ENCODE data around the gene MPDU1. TPM values are rescaled to one million over a fixed set of nuclear protein-coding genes. Genes with fewer than 3 reads are reported as not detected.

The MPDU1 gene
- total and polyA plus RNA-seq, 4 donors: 55.3 to 136 (median 91.2) TPM

DNA sequence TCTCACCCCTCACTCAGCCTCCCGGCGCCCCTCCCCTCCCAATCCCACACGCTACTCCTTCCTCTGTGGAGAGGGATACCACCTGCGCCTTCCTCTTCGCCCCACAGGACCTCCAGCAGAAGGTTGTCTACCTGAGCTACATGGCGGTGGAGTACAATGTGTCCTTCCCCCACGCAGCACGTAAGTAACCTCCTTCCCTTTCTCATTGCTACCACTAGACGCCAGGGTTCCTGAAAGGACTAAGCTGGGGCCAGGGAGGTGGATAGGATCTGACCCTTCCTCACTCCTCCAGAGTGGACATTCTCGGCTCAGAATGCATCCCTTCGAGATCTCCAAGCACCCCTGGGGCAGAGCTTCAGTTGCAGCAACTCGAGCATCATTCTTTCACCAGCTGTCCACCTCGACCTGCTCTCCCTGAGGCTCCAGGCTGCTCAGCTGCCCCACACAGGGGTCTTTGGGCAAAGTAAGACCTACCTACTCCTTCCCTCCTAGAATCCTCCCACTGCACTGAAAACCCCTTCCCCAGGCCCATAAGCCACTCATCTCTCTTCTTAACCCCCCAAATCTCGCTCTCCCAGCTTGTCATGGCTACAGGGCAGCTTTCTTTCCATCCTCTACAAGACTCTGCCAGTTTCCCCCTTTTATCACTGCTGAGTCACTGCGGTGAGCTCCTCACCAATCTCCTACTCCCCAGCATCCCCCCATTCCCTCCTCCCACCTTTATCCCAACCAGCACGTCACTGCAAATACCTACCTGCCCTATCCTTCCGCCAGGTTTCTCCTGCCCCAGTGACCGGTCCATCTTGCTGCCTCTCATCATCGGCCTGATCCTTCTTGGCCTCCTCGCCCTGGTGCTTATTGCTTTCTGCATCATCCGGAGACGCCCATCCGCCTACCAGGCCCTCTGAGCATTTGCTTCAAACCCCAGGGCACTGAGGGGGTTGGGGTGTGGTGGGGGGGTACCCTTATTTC is 2.8 kb upstream of the MPDU1 start:
- H3K4me3 ChIP-seq (ENCODE audit: low read depth in 1 of 3, low read length in 3 of 3): peak overlapping the region in 2 of 3 donors; percentile 25 to 36
- H3K27me3 ChIP-seq (ENCODE audit: control insufficient read depth in 4 of 4, insufficient read depth in 4 of 4, low read length in 3 of 4): no peaks in the 10 kb centered on the region
- H3K9me3 ChIP-seq (ENCODE audit: control insufficient read depth in 4 of 4, low read length in 3 of 4): no peaks in the 10 kb centered on the region
- DNase-seq (ENCODE audit: low spot score): no peak
- peak overlapping the region; percentile 82 to 96 for H3K27ac ChIP-seq (ENCODE audit: low read depth in 1 of 2, low read length in 2 of 2)
- 90% methylated on average over 23 of the region's 23 CpGs for WGBS
- H3K36me3 ChIP-seq (ENCODE audit: control insufficient read depth in 4 of 4, insufficient read depth in 3 of 4, low read depth in 1 of 4, low read length in 3 of 4): peaks cover 15 to 25% (median 23%) of the 10 kb centered on the region in 4 donors
- peaks cover 18 to 70% (median 44%) of the 10 kb centered on the region in 4 donors for H3K4me1 ChIP-seq (ENCODE audit: control insufficient read depth in 4 of 4, insufficient read depth in 4 of 4, low read length in 3 of 4)
- H3K9ac ChIP-seq (ENCODE audit: low read depth in 1 of 2, low read length in 2 of 2): no peak overlapping the region
- no peak for TF ChIP-seq HNF4A (conservative IDR thresholded peaks at IDR 0.05)
- no peak for TF ChIP-seq JUND (IDR thresholded peaks at IDR 0.05)
- TF ChIP-seq EGR1 (IDR thresholded peaks at IDR 0.05; ENCODE audit: low read depth in 2 of 2): no peak
- no peak for TF ChIP-seq FOXA1 (IDR thresholded peaks at IDR 0.05)
- TF ChIP-seq, protein P1, sequence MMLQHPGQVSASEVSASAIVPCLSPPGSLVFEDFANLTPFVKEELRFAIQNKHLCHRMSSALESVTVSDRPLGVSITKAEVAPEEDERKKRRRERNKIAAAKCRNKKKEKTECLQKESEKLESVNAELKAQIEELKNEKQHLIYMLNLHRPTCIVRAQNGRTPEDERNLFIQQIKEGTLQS (IDR thresholded peaks at IDR 0.05): no peak
- no peak for TF ChIP-seq FOXA2 (IDR thresholded peaks at IDR 0.05)
- TF ChIP-seq, protein P2, sequence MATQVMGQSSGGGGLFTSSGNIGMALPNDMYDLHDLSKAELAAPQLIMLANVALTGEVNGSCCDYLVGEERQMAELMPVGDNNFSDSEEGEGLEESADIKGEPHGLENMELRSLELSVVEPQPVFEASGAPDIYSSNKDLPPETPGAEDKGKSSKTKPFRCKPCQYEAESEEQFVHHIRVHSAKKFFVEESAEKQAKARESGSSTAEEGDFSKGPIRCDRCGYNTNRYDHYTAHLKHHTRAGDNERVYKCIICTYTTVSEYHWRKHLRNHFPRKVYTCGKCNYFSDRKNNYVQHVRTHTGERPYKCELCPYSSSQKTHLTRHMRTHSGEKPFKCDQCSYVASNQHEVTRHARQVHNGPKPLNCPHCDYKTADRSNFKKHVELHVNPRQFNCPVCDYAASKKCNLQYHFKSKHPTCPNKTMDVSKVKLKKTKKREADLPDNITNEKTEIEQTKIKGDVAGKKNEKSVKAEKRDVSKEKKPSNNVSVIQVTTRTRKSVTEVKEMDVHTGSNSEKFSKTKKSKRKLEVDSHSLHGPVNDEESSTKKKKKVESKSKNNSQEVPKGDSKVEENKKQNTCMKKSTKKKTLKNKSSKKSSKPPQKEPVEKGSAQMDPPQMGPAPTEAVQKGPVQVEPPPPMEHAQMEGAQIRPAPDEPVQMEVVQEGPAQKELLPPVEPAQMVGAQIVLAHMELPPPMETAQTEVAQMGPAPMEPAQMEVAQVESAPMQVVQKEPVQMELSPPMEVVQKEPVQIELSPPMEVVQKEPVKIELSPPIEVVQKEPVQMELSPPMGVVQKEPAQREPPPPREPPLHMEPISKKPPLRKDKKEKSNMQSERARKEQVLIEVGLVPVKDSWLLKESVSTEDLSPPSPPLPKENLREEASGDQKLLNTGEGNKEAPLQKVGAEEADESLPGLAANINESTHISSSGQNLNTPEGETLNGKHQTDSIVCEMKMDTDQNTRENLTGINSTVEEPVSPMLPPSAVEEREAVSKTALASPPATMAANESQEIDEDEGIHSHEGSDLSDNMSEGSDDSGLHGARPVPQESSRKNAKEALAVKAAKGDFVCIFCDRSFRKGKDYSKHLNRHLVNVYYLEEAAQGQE (IDR thresholded peaks at IDR 0.05): no peak
- TF ChIP-seq NR2F2 (IDR thresholded peaks at IDR 0.05): no peak
- no peak for TF ChIP-seq RAD21 (IDR thresholded peaks at IDR 0.05)

DNA sequence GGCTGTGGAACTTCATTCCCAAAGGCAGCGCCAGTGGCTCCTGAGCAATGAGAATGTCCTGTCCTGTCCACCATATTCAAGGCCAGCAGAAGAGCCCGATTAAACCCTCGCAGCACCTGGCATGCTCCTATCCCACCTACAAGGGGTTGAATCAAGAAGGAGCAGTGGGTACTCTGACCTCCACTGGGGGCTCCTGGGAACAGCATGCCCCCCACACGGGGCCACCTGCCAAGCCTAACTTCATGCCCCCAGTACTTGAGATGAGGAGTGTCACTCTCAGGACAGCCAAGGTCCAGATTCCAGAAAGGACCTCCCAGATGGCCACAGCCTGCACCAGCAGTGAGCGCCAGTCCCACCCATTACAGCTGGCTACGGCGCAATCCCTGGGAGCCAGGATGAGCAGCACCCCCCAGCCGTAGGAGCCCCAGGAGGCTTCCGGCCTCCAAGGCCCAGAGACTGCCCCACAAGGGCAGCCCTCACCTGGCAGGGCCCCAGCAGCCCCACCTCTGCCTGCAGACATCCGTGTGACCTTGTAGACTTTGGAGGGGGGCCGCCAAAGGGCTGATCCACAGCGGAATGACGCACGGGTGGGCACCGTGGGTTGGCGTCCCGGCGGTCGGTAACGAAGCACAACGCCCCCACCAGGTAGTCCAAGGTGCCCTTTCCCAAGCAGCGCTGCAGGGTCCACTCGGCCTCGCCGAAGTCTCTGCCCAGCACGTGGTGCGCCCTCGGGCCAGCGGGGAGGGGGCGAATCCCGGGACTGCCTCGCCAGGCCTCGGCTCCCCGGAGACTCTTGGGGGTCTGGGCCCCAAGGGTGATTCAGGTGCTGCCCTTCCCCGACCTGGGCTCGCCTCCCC is 1.0 kb upstream of the MPDU1 start:
- Histone ChIP-seq H3K4me3 (ENCODE audit: low read depth in 1 of 3, low read length in 3 of 3) (peak overlapping the region; percentile 40 to 84 (median 78)), H3K36me3 (ENCODE audit: control insufficient read depth in 4 of 4, insufficient read depth in 3 of 4, low read depth in 1 of 4, low read length in 3 of 4) (peaks cover 10 to 13% (median 10%) of the 10 kb centered on the region in 4 donors), H3K27ac (ENCODE audit: low read depth in 1 of 2, low read length in 2 of 2) (peak overlapping the region; percentile 94 to 95), H3K9me3 (ENCODE audit: control insufficient read depth in 4 of 4, low read length in 3 of 4) (no peaks in the 10 kb centered on the region), H3K9ac (ENCODE audit: low read depth in 1 of 2, low read length in 2 of 2) (no peak overlapping the region), H3K4me1 (ENCODE audit: control insufficient read depth in 4 of 4, insufficient read depth in 4 of 4, low read length in 3 of 4) (peaks cover 15 to 56% (median 38%) of the 10 kb centered on the region in 4 donors), H3K27me3 (ENCODE audit: control insufficient read depth in 4 of 4, insufficient read depth in 4 of 4, low read length in 3 of 4) (no peaks in the 10 kb centered on the region)
- WGBS: 87% methylated on average over 36 of the region's 36 CpGs
- TF ChIP-seq HNF4G (IDR thresholded peaks at IDR 0.05) (no peak), SP1 (IDR thresholded peaks at IDR 0.05) (no peak), FOXA2 (IDR thresholded peaks at IDR 0.05) (no peak), GABPA (IDR thresholded peaks at IDR 0.05 in 1 of 2, conservative IDR thresholded peaks at IDR 0.05 in 1 of 2) (no peak), HNF4A (conservative IDR thresholded peaks at IDR 0.05) (no peak)
- TF ChIP-seq, protein P2 (IDR thresholded peaks at IDR 0.05): no peak
- TF ChIP-seq, protein P3, sequence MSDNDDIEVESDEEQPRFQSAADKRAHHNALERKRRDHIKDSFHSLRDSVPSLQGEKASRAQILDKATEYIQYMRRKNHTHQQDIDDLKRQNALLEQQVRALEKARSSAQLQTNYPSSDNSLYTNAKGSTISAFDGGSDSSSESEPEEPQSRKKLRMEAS (IDR thresholded peaks at IDR 0.05): no peak
- no peak for DNase-seq (ENCODE audit: low spot score)
